ENCODE results near the gene HNRNPLL. TPM values are rescaled to one million over a fixed set of nuclear protein-coding genes. Genes with fewer than 3 reads are reported as not detected.

Gene HNRNPLL
- total RNA-seq, 2 donors from 2014 or later = 54.5 to 88.4 TPM

- Mint-ChIP-seq H3K36me3 (no peaks in the 10 kb centered on the region), H3K4me3 (peak overlapping the region; percentile 87), H3K27ac (peak overlapping the region; percentile 53 to 77), H3K9me3 (no peaks in the 10 kb centered on the region), H3K4me1 (ENCODE audit: low read depth in 2 of 2) (peaks cover 10 to 26% of the 10 kb centered on the region in 2 donors), H3K27me3 (peaks cover 0 to 3% of the 10 kb centered on the region in 2 donors)
- ATAC-seq = no peak
- DNase-seq (ENCODE audit: low spot score) = no peak
These were observed 4.3 kb downstream of the HNRNPLL start for GRCh38 chr2:38598200-38598990.

GRCh38 chr2:38597115-38597514 lies 5.6 kb downstream of the HNRNPLL start:
- peaks cover 12 to 31% of the 10 kb centered on the region in 2 donors for H3K4me1 Mint-ChIP-seq (ENCODE audit: low read depth in 2 of 2)
- H3K4me3 Mint-ChIP-seq = no peak overlapping the region
- no peaks in the 10 kb centered on the region for H3K9me3 Mint-ChIP-seq
- ATAC-seq (no peak), DNase-seq (ENCODE audit: low spot score) (no peak)
- H3K27me3 Mint-ChIP-seq = peaks cover 0 to 3% of the 10 kb centered on the region in 2 donors
- H3K36me3 Mint-ChIP-seq = no peaks in the 10 kb centered on the region
- H3K27ac Mint-ChIP-seq = no peak overlapping the region

GRCh38 chr2:38596229-38596628 lies 6.5 kb downstream of the HNRNPLL start:
- Mint-ChIP-seq H3K4me1 (ENCODE audit: low read depth in 2 of 2) (peaks cover 12 to 31% of the 10 kb centered on the region in 2 donors), H3K9me3 (no peaks in the 10 kb centered on the region), H3K36me3 (no peaks in the 10 kb centered on the region), H3K27ac (peak overlapping the region; percentile 2 to 12), H3K4me3 (no peak overlapping the region), H3K27me3 (peaks cover 0 to 3% of the 10 kb centered on the region in 2 donors)
- DNase-seq (ENCODE audit: low spot score) = no peak
- no peak for ATAC-seq

- Mint-ChIP-seq H3K4me3 (no peak overlapping the region), H3K36me3 (peaks cover 2% of the 10 kb centered on the region), H3K27me3 (peaks cover 0 to 3% of the 10 kb centered on the region in 2 donors), H3K4me1 (ENCODE audit: low read depth in 2 of 2) (peaks cover 6 to 14% of the 10 kb centered on the region in 2 donors), H3K9me3 (no peaks in the 10 kb centered on the region), H3K27ac (no peak overlapping the region)
- DNase-seq (ENCODE audit: low spot score) = no peak
- no peak for ATAC-seq
These were observed 9.8 kb downstream of the HNRNPLL start for GRCh38 chr2:38592951-38593350.

- no peak for DNase-seq (ENCODE audit: low spot score)
- no peak for ATAC-seq
- Mint-ChIP-seq H3K4me3 (no peak overlapping the region), H3K36me3 (peaks cover 5% of the 10 kb centered on the region), H3K9me3 (no peaks in the 10 kb centered on the region), H3K4me1 (ENCODE audit: low read depth in 2 of 2) (peaks cover 3 to 13% of the 10 kb centered on the region in 2 donors), H3K27me3 (no peaks in the 10 kb centered on the region), H3K27ac (no peak overlapping the region)
These were observed 11.6 kb downstream of the HNRNPLL start for GRCh38 chr2:38591152-38591551.

GRCh38 chr2:38590053-38590452 lies 12.7 kb downstream of the HNRNPLL start:
- peaks cover 3 to 8% of the 10 kb centered on the region in 2 donors for H3K4me1 Mint-ChIP-seq (ENCODE audit: low read depth in 2 of 2)
- DNase-seq (ENCODE audit: low spot score) = no peak
- no peaks in the 10 kb centered on the region for H3K9me3 Mint-ChIP-seq
- peaks cover 5% of the 10 kb centered on the region for H3K36me3 Mint-ChIP-seq
- no peaks in the 10 kb centered on the region for H3K27me3 Mint-ChIP-seq
- no peak overlapping the region for H3K27ac Mint-ChIP-seq
- no peak for ATAC-seq
- H3K4me3 Mint-ChIP-seq = no peak overlapping the region

- Mint-ChIP-seq H3K4me1 (ENCODE audit: low read depth in 2 of 2) (no peaks in the 10 kb centered on the region), H3K9me3 (no peaks in the 10 kb centered on the region), H3K27me3 (no peaks in the 10 kb centered on the region), H3K4me3 (no peak overlapping the region), H3K27ac (no peak overlapping the region), H3K36me3 (peaks cover 5% of the 10 kb centered on the region)
- ATAC-seq (no peak), DNase-seq (ENCODE audit: low spot score) (no peak)
These were observed 15.8 kb downstream of the HNRNPLL start for GRCh38 chr2:38586931-38587330.

- Mint-ChIP-seq H3K27me3 (no peaks in the 10 kb centered on the region), H3K9me3 (no peaks in the 10 kb centered on the region), H3K4me1 (ENCODE audit: low read depth in 2 of 2) (peaks cover 0 to 3% of the 10 kb centered on the region in 2 donors), H3K27ac (no peak overlapping the region), H3K4me3 (no peak overlapping the region), H3K36me3 (peaks cover 5% of the 10 kb centered on the region)
- DNase-seq (ENCODE audit: low spot score) = no peak
- no peak for ATAC-seq
These were observed 17.8 kb downstream of the HNRNPLL start for GRCh38 chr2:38584881-38585280.

GRCh38 chr2:38583994-38584393 lies 18.7 kb downstream of the HNRNPLL start:
- ATAC-seq = no peak
- H3K27me3 Mint-ChIP-seq = no peaks in the 10 kb centered on the region
- no peak for DNase-seq (ENCODE audit: low spot score)
- H3K4me3 Mint-ChIP-seq = no peak overlapping the region
- H3K9me3 Mint-ChIP-seq = no peaks in the 10 kb centered on the region
- H3K36me3 Mint-ChIP-seq = peaks cover 5% of the 10 kb centered on the region
- peaks cover 0 to 3% of the 10 kb centered on the region in 2 donors for H3K4me1 Mint-ChIP-seq (ENCODE audit: low read depth in 2 of 2)
- H3K27ac Mint-ChIP-seq = no peak overlapping the region

GRCh38 chr2:38583524-38583923 lies 19.2 kb downstream of the HNRNPLL start:
- no peak for ATAC-seq
- Mint-ChIP-seq H3K9me3 (no peaks in the 10 kb centered on the region), H3K27ac (no peak overlapping the region), H3K4me1 (ENCODE audit: low read depth in 2 of 2) (peaks cover 0 to 3% of the 10 kb centered on the region in 2 donors), H3K4me3 (no peak overlapping the region), H3K36me3 (peaks cover 5% of the 10 kb centered on the region), H3K27me3 (no peaks in the 10 kb centered on the region)
- DNase-seq (ENCODE audit: low spot score) = no peak

GRCh38 chr2:38581193-38582147 lies 21.3 kb downstream of the HNRNPLL start:
- Mint-ChIP-seq H3K9me3 (no peaks in the 10 kb centered on the region), H3K4me1 (ENCODE audit: low read depth in 2 of 2) (peaks cover 0 to 3% of the 10 kb centered on the region in 2 donors), H3K36me3 (no peaks in the 10 kb centered on the region), H3K27me3 (no peaks in the 10 kb centered on the region), H3K27ac (no peak overlapping the region), H3K4me3 (no peak overlapping the region)
- no peak for DNase-seq (ENCODE audit: low spot score)
- peak; percentile 68 to 77 for ATAC-seq

- H3K36me3 Mint-ChIP-seq = no peaks in the 10 kb centered on the region
- no peak overlapping the region for H3K4me3 Mint-ChIP-seq
- DNase-seq (ENCODE audit: low spot score) (no peak), ATAC-seq (no peak)
- H3K27ac Mint-ChIP-seq = no peak overlapping the region
- no peaks in the 10 kb centered on the region for H3K27me3 Mint-ChIP-seq
- H3K9me3 Mint-ChIP-seq = no peaks in the 10 kb centered on the region
- H3K4me1 Mint-ChIP-seq (ENCODE audit: low read depth in 2 of 2) = peaks cover 3 to 5% of the 10 kb centered on the region in 2 donors
These were observed 22.6 kb downstream of the HNRNPLL start for GRCh38 chr2:38580115-38580636.

GRCh38 chr2:38578832-38579231 lies 23.9 kb downstream of the HNRNPLL start:
- H3K4me3 Mint-ChIP-seq = no peak overlapping the region
- DNase-seq (ENCODE audit: low spot score) (no peak), ATAC-seq (no peak)
- H3K9me3 Mint-ChIP-seq = no peaks in the 10 kb centered on the region
- H3K36me3 Mint-ChIP-seq = no peaks in the 10 kb centered on the region
- peaks cover 3 to 5% of the 10 kb centered on the region in 2 donors for H3K4me1 Mint-ChIP-seq (ENCODE audit: low read depth in 2 of 2)
- H3K27ac Mint-ChIP-seq = no peak overlapping the region
- no peaks in the 10 kb centered on the region for H3K27me3 Mint-ChIP-seq

- Mint-ChIP-seq H3K27ac (no peak overlapping the region), H3K4me1 (ENCODE audit: low read depth in 2 of 2) (peaks cover 4 to 11% of the 10 kb centered on the region in 2 donors), H3K4me3 (no peak overlapping the region), H3K36me3 (no peaks in the 10 kb centered on the region), H3K27me3 (no peaks in the 10 kb centered on the region), H3K9me3 (no peaks in the 10 kb centered on the region)
- ATAC-seq = no peak
- no peak for DNase-seq (ENCODE audit: low spot score)
These were observed 28.4 kb downstream of the HNRNPLL start for GRCh38 chr2:38574278-38574677.
